H9 (cell line): ENCODE results near the gene GLT6D1. TPM values are rescaled to one million over a fixed set of nuclear protein-coding genes. Genes with fewer than 3 reads are reported as not detected.

Source experiments
- DNase-seq: peaks from one replicate; pipeline ENCODE4 v3.0.0-alpha.2; 2017
- H2AFZ ChIP-seq: one replicate; pipeline ENCODE4 v1.6.1; 2013; ENCODE audit warnings: mild to moderate bottlenecking, low read length, control low read depth, moderate library complexity
- H2AK5ac ChIP-seq: 2 replicates; pipeline ENCODE4 v1.6.1; 2013; ENCODE audit warnings: low read length, control low read depth, mixed read lengths; ENCODE audit not compliant: insufficient read length
- H2BK120ac ChIP-seq: one replicate; pipeline ENCODE4 v1.6.1; 2013; ENCODE audit warnings: low read depth, mild to moderate bottlenecking, low read length, control low read depth, inconsistent platforms; ENCODE audit not compliant: poor library complexity, severe bottlenecking
- H2BK12ac ChIP-seq: 2 replicates; pipeline ENCODE4 v1.6.1; 2013; ENCODE audit warnings: low read length, control low read depth, mixed read lengths, low read depth; ENCODE audit not compliant: insufficient read length
- H2BK15ac ChIP-seq: 2 replicates; pipeline ENCODE4 v1.6.1; 2013; ENCODE audit warnings: low read depth, low read length, control low read depth
- H2BK20ac ChIP-seq: one replicate; pipeline ENCODE4 v1.6.1; 2013; ENCODE audit warnings: low read depth, mild to moderate bottlenecking, low read length, control low read depth, inconsistent platforms; ENCODE audit not compliant: poor library complexity, severe bottlenecking
- H2BK5ac ChIP-seq: 2 replicates; pipeline ENCODE4 v1.6.1; 2013; ENCODE audit warnings: low read length, control low read depth, mixed read lengths; ENCODE audit not compliant: insufficient read length
- H3K14ac ChIP-seq: 2 replicates; pipeline ENCODE4 v1.6.1; 2013; ENCODE audit warnings: low read length, control low read depth; ENCODE audit not compliant: insufficient read depth
- H3K18ac ChIP-seq: 2 replicates; pipeline ENCODE4 v1.6.1; 2013; ENCODE audit warnings: low read depth, mild to moderate bottlenecking, mixed read lengths, low read length, control low read depth; ENCODE audit not compliant: insufficient read length
- H3K23ac ChIP-seq: 2 replicates; pipeline ENCODE4 v1.6.1; 2013; ENCODE audit warnings: low read length, control low read depth, mixed read lengths, low read depth; ENCODE audit not compliant: insufficient read length
- H3K23me2 ChIP-seq: 2 replicates; pipeline ENCODE4 v1.6.1; 2013; ENCODE audit warnings: low read depth, mild to moderate bottlenecking, mixed read lengths, low read length, control low read depth; ENCODE audit not compliant: insufficient read length, poor library complexity, severe bottlenecking
- H3K27ac ChIP-seq: 2 replicates; pipeline ENCODE4 v1.5.1; 2013; ENCODE audit warnings: low read length, control low read depth, mixed read lengths, low read depth; ENCODE audit not compliant: insufficient read length
- H3K27me3 ChIP-seq: 2 replicates; pipeline ENCODE4 v1.6.1; 2013; ENCODE audit warnings: low read length, control low read depth, inconsistent platforms; ENCODE audit not compliant: insufficient read depth
- H3K4ac ChIP-seq: 2 replicates; pipeline ENCODE4 v1.6.1; 2013; ENCODE audit warnings: low read depth, mild to moderate bottlenecking, control low read depth, inconsistent platforms, low read length, moderate library complexity
- H3K4me1 ChIP-seq: 2 replicates; pipeline ENCODE4 v1.6.1; 2013; ENCODE audit warnings: low read length, control low read depth, inconsistent platforms; ENCODE audit not compliant: insufficient read depth
- H3K4me2 ChIP-seq: 2 replicates; pipeline ENCODE4 v1.6.1; 2013; ENCODE audit warnings: low read length, control low read depth, mixed read lengths; ENCODE audit not compliant: insufficient read length, insufficient read depth
- H3K56ac ChIP-seq: 2 replicates; pipeline ENCODE4 v1.6.1; 2013; ENCODE audit warnings: low read depth, mild to moderate bottlenecking, mixed read lengths, low read length, control low read depth; ENCODE audit not compliant: insufficient read length
- H3K79me1 ChIP-seq: 2 replicates; pipeline ENCODE4 v1.6.1; 2013; ENCODE audit warnings: low read depth, mild to moderate bottlenecking, moderate library complexity, low read length, control low read depth, inconsistent platforms; ENCODE audit not compliant: insufficient read depth, poor library complexity, severe bottlenecking
- H3K79me2 ChIP-seq: 2 replicates; pipeline ENCODE4 v1.6.1; 2013; ENCODE audit warnings: low read length, control low read depth, inconsistent platforms; ENCODE audit not compliant: insufficient read depth
- H3K9ac ChIP-seq: 2 replicates; pipeline ENCODE4 v1.6.1; 2013; ENCODE audit warnings: low read length, control low read depth, mixed read lengths; ENCODE audit not compliant: insufficient read length; ENCODE audit errors: extremely low read depth
- H3K9me3 ChIP-seq: one replicate; pipeline ENCODE4 v1.6.1; 2013; ENCODE audit warnings: low read depth, low read length, inconsistent platforms; ENCODE audit not compliant: control insufficient read depth
- H3T11ph ChIP-seq: one replicate; pipeline ENCODE4 v1.6.1; 2013; ENCODE audit warnings: mild to moderate bottlenecking, low read length, control low read depth, inconsistent platforms
- H4K20me1 ChIP-seq: one replicate; pipeline ENCODE4 v1.6.1; 2013; ENCODE audit not compliant: control insufficient read depth, insufficient read length, insufficient read depth
- H4K5ac ChIP-seq: 2 replicates; pipeline ENCODE4 v1.6.1; 2013; ENCODE audit warnings: low read depth, mild to moderate bottlenecking, mixed read lengths, low read length, control low read depth; ENCODE audit not compliant: insufficient read length
- H4K8ac ChIP-seq: replicated peaks from 2 replicates; pipeline ENCODE4 v1.6.1; 2013; ENCODE audit warnings: low read length, control low read depth, mixed read lengths, low read depth; ENCODE audit not compliant: insufficient read length
- H4K91ac ChIP-seq: 2 replicates; pipeline ENCODE4 v1.6.1; 2013; ENCODE audit warnings: low read depth, mild to moderate bottlenecking, moderate library complexity, mixed read lengths, low read length, control low read depth; ENCODE audit not compliant: insufficient read length
- H3K27ac Mint-ChIP-seq, 3 experiments: 2 replicates in 2 of 3; 3 replicates in 1 of 3; pipeline ENCODE4 v1.8.0; 2020 to 2021; ENCODE audit warnings: mixed read lengths in 3 of 3, mild to moderate bottlenecking in 1 of 3, moderate library complexity in 1 of 3
- H3K27me3 Mint-ChIP-seq: 2 replicates; pipeline ENCODE4 v1.8.0; 2021; ENCODE audit warnings: low read depth, mild to moderate bottlenecking, moderate library complexity, mixed read lengths
- H3K36me3 Mint-ChIP-seq, 3 experiments: 2 replicates in 2 of 3; 3 replicates in 1 of 3; pipeline ENCODE4 v1.8.0; 2020 to 2021; ENCODE audit warnings: low read depth in 3 of 3, mixed read lengths in 3 of 3; ENCODE audit not compliant: insufficient read depth in 1 of 3
- H3K4me1 Mint-ChIP-seq, 2 experiments: 2 replicates each; pipeline ENCODE4 v1.8.0; 2020; ENCODE audit warnings: mixed read lengths in 2 of 2
- H3K4me3 Mint-ChIP-seq, 2 experiments: 2 replicates in 1 of 2; 3 replicates in 1 of 2; pipeline ENCODE4 v1.8.0; 2020 to 2021; ENCODE audit warnings: mild to moderate bottlenecking in 2 of 2, mixed read lengths in 2 of 2, moderate library complexity in 1 of 2
- H3K9me3 Mint-ChIP-seq, 2 experiments: 2 replicates in 1 of 2; 3 replicates in 1 of 2; pipeline ENCODE4 v1.8.0; 2020; ENCODE audit warnings: mild to moderate bottlenecking in 2 of 2, mixed read lengths in 2 of 2, moderate library complexity in 1 of 2
- CTCF ChIP-seq: fragments of 200-600 bp; sonication (generic); conservative IDR thresholded peaks from 3 replicates; pipeline ENCODE4 v1.8.0; 2021; ENCODE audit warnings: antibody characterized with exemption, mild to moderate bottlenecking
- WGBS: extraction: QIAGEN DNeasy Blood & Tissue Kit; methylation state at CpG from one replicate; pipeline ENCODE4 v1.1.7; 2013; ENCODE audit warnings: missing lambda C conversion rate, low lambda C conversion rate, mixed read lengths; ENCODE audit not compliant: insufficient read length; ENCODE audit errors: extremely low coverage; 5-methylcytosine and 5-hydroxymethylcytosine counted together
- total RNA-seq: library from RNA; stranded (reverse); gene quantifications from 2 replicates; pipeline ENCODE4 v1.2.1, GENCODE V29; 2021

The GLT6D1 gene
- total RNA-seq, 1 experiment from 2014 or later: not detected

- TF ChIP-seq CTCF: no peak
- no peak overlapping the region for H2BK20ac ChIP-seq
- no peaks in the 10 kb centered on the region for H3K79me2 ChIP-seq
- H3K4ac ChIP-seq: no peak overlapping the region
- no peaks in the 10 kb centered on the region for H3K9me3 ChIP-seq
- H3K23me2 ChIP-seq: no peaks in the 10 kb centered on the region
- H2BK5ac ChIP-seq: no peak overlapping the region
- H2BK120ac ChIP-seq: no peak overlapping the region
- no peak overlapping the region for H3K27ac ChIP-seq
- H4K8ac ChIP-seq: no peak overlapping the region
- H2BK12ac ChIP-seq: no peak overlapping the region
- no peak overlapping the region for H3K4me3 Mint-ChIP-seq
- peaks cover 0 to 12% of the 10 kb centered on the region in 2 experiments; a peak in 2 of 4 replicates for H3K4me1 Mint-ChIP-seq
- no peak for DNase-seq
- WGBS: no CpG with 5 or more reads among the region's 15 CpGs
- no peak overlapping the region for H2BK15ac ChIP-seq
- H3K27me3 ChIP-seq: no peaks in the 10 kb centered on the region
- no peak overlapping the region for H3K56ac ChIP-seq
- no peak overlapping the region for H2AK5ac ChIP-seq
- H3K27me3 Mint-ChIP-seq: peaks cover 3% of the 10 kb centered on the region
- H3K4me1 ChIP-seq: no peaks in the 10 kb centered on the region
- no peaks in the 10 kb centered on the region for H4K20me1 ChIP-seq
- no peak overlapping the region for H3K23ac ChIP-seq
- H3K27ac Mint-ChIP-seq: no peak overlapping the region
- peaks cover 5 to 14% (median 7%) of the 10 kb centered on the region in 3 experiments; a peak in 5 of 7 replicates for H3K36me3 Mint-ChIP-seq
- no peak overlapping the region for H3K9ac ChIP-seq
- H3K18ac ChIP-seq: no peak overlapping the region
- H4K91ac ChIP-seq: no peak overlapping the region
- no peak overlapping the region for H3K14ac ChIP-seq
- peaks cover 19 to 20% of the 10 kb centered on the region in 2 experiments for H3K9me3 Mint-ChIP-seq
- H3T11ph ChIP-seq: no peak overlapping the region
- no peak overlapping the region for H3K4me2 ChIP-seq
- no peak overlapping the region for H4K5ac ChIP-seq
- H3K79me1 ChIP-seq: no peaks in the 10 kb centered on the region
- no peak overlapping the region for H2AFZ ChIP-seq
Observed at GRCh38 chr9:135608999-135609317, 30.4 kb downstream of the GLT6D1 start.
